K562 (cell line): Measurements from ENCODE around the gene LRP10. TPM values are rescaled to one million over a fixed set of nuclear protein-coding genes. Genes with fewer than 3 reads are reported as not detected.

ENCODE experiments used
- ATAC-seq: fragments of 200-7000 bp; cut with Tn5 transposase; 3 replicates; pipeline ENCODE4 v1.9.1; 2020; ENCODE audit warnings: moderate library complexity
- BruUV-seq: library from RNA; stranded (reverse); fragments of 400-500 nt; replicated peaks from 2 replicates; lab custom pipeline; 2021; lab: Mats Ljungman, UMichigan
- CTCF ChIA-PET: fragments of 300-600 bp; formaldehyde crosslinking; extraction: SDS; loops from one replicate; lab custom pipeline; 2021; ENCODE audit warnings: low intra/inter-chr PET ratio; lab: Yijun Ruan, JAX
- POLR2A ChIA-PET: fragments of 300-600, 350-650 bp; sonication (Branson Sonifier 250); formaldehyde crosslinking; extraction: SDS; loops from one replicate; lab custom pipeline; 2021; ENCODE audit warnings: antibody characterized with exemption, inconsistent platforms; lab: Yijun Ruan, JAX
- DNase-seq, 4 experiments: peaks; one replicate each; pipeline versions ENCODE4 v3.0.0 to v3.0.0-alpha.2; 2011 to 2018; ENCODE audit warnings: low spot score in 3 of 4, mixed read lengths in 3 of 4; ENCODE audit errors: extremely low read depth in 1 of 4
- FAIRE-seq: peaks from 2 replicates; lab custom pipeline; 2011; peaks lifted over from hg19 to GRCh38; lab: Jason Lieb, UNC
- H2AFZ ChIP-seq: 2 replicates; pipeline ENCODE4 v1.6.0; 2011; ENCODE audit warnings: low read depth, low read length, control low read depth, inconsistent platforms
- H3K27ac ChIP-seq: fragments of 200-600 bp; 3 replicates; pipeline ENCODE4 v1.8.0; 2011; ENCODE audit warnings: low read depth, mild to moderate bottlenecking, control low read depth, inconsistent platforms, low read length, moderate library complexity, mixed read lengths; ENCODE audit errors: extremely low read depth
- H3K27me3 ChIP-seq, 2 experiments: fragments of 300-600 bp in 1 of 2; 2 replicates in 1 of 2; 3 replicates in 1 of 2; pipeline versions ENCODE4 v1.6.0 to v1.8.0; 2011; ENCODE audit warnings: inconsistent platforms in 2 of 2, low read length in 2 of 2, mild to moderate bottlenecking in 1 of 2, mixed read lengths in 1 of 2, moderate library complexity in 1 of 2; ENCODE audit not compliant: control insufficient read depth in 2 of 2, insufficient read depth in 2 of 2
- H3K36me3 ChIP-seq: fragments of 300-600 bp; 3 replicates; pipeline ENCODE4 v1.8.0; 2011; ENCODE audit warnings: mild to moderate bottlenecking, low read length, inconsistent platforms; ENCODE audit not compliant: control insufficient read depth, insufficient read depth
- H3K4me1 ChIP-seq, 2 experiments: fragments of 200-600 bp in 1 of 2; replicated peaks in 1 of 2; 2 replicates in 1 of 2; 3 replicates in 1 of 2; pipeline versions ENCODE4 v1.5.1 to v1.8.0; 2011; ENCODE audit warnings: inconsistent platforms in 2 of 2, low read length in 2 of 2, mild to moderate bottlenecking in 1 of 2, mixed read lengths in 1 of 2, moderate library complexity in 1 of 2; ENCODE audit not compliant: control insufficient read depth in 2 of 2, insufficient read depth in 2 of 2
- H3K4me2 ChIP-seq: 2 replicates; pipeline ENCODE4 v1.6.1; 2011; ENCODE audit warnings: low read length, control low read depth, inconsistent platforms, mixed read lengths; ENCODE audit not compliant: insufficient read depth
- H3K4me3 ChIP-seq: fragments of 200-600 bp; sonication (generic), shearing (Covaris generic); 2 replicates; pipeline ENCODE4 v1.5.1; 2016; ENCODE audit warnings: control low read depth, inconsistent platforms
- H3K79me2 ChIP-seq: fragments of 200-600 bp; 3 replicates; pipeline ENCODE4 v1.8.0; 2011; ENCODE audit warnings: low read length, inconsistent platforms; ENCODE audit not compliant: control insufficient read depth, insufficient read depth
- H3K9ac ChIP-seq, 2 experiments: 2 replicates each; pipeline versions ENCODE4 v1.6.0 to v1.6.1; 2011; ENCODE audit warnings: low read depth in 2 of 2, low read length in 2 of 2, control low read depth in 1 of 2, inconsistent platforms in 1 of 2, mild to moderate bottlenecking in 1 of 2, mixed read lengths in 1 of 2; ENCODE audit not compliant: insufficient read depth in 1 of 2
- H3K9me1 ChIP-seq: one replicate; pipeline ENCODE4 v1.6.0; 2011; ENCODE audit warnings: inconsistent platforms, mild to moderate bottlenecking, low read length, moderate library complexity; ENCODE audit not compliant: control insufficient read depth, insufficient read depth
- H3K9me3 ChIP-seq: replicated peaks from 2 replicates; pipeline ENCODE4 v1.5.1; 2011; ENCODE audit warnings: low read depth, low read length, inconsistent platforms; ENCODE audit not compliant: control insufficient read depth, insufficient read depth
- H4K20me1 ChIP-seq: replicated peaks from 2 replicates; pipeline ENCODE4 v1.6.1; 2011; ENCODE audit warnings: low read length, inconsistent platforms, mixed read lengths; ENCODE audit not compliant: control insufficient read depth, insufficient read depth
- WGBS: fragments of 100-300 bp; shearing (Covaris generic); methylation state at CpG from one replicate; pipeline ENCODE4 v1.1.6; 2016; ENCODE audit warnings: low coverage, mixed read lengths; ENCODE audit not compliant: insufficient coverage; ENCODE audit errors: missing lambda C conversion rate; 5-methylcytosine and 5-hydroxymethylcytosine counted together
- in situ Hi-C: fragments of 300-500 bp; cut with MboI; formaldehyde crosslinking; loops from 4 replicates; pipeline ENCODE4 v1.15.0; 2018; ENCODE audit warnings: inconsistent platforms, mixed read lengths
- intact Hi-C: fragments of 100-400 bp; cut with micrococcal nuclease; formaldehyde crosslinking; loops from 2 replicates; pipeline ENCODE4 v1.14.2; 2022
- polyA plus RNA-seq, 8 experiments: library from polyadenylated mRNA; depleted of rRNA in 4 of 8; stranded (reverse) in 5 of 8; unstranded in 3 of 8; fragments of >200 nt; fragmentation: Nextera tagmentation in 2 of 8; fragmentation: Illumina TruSeq in 1 of 8; extraction: Ambion mirVana in 2 of 8; extraction: Trizol in 1 of 8; gene quantifications; 2 replicates each; pipeline versions ENCODE4 v1.2.1 to v1.2.3, GENCODE V29; 2011 to 2014; ENCODE audit warnings: inconsistent platforms in 1 of 8, missing spikeins in 1 of 8
- total RNA-seq, 7 experiments: library from RNA; depleted of rRNA in 6 of 7; stranded (reverse); fragments of >200 nt in 6 of 7; fragmentation: Illumina TruSeq in 2 of 7; extraction: Trizol in 2 of 7; gene quantifications; 2 replicates each; pipeline versions ENCODE4 v1.2.1 to v1.2.3, GENCODE V29; 2011 to 2021; ENCODE audit warnings: low replicate concordance in 1 of 7
- TF ChIP-seq, protein P1 (sequence below): fragments of 200-800 bp; sonication (Bioruptor generic); IDR thresholded peaks from 2 replicates; pipeline ENCODE4 v1.6.1; 2016; ENCODE audit warnings: missing genetic modification characterization, missing compliant biosample characterization

Gene LRP10
- total and polyA plus RNA-seq, 9 of the 15 experiments (the other 6 are each of a cell fraction or from before 2014, with no cell fraction given) = 1.3 to 45.5 (median 10.9) TPM

DNA sequence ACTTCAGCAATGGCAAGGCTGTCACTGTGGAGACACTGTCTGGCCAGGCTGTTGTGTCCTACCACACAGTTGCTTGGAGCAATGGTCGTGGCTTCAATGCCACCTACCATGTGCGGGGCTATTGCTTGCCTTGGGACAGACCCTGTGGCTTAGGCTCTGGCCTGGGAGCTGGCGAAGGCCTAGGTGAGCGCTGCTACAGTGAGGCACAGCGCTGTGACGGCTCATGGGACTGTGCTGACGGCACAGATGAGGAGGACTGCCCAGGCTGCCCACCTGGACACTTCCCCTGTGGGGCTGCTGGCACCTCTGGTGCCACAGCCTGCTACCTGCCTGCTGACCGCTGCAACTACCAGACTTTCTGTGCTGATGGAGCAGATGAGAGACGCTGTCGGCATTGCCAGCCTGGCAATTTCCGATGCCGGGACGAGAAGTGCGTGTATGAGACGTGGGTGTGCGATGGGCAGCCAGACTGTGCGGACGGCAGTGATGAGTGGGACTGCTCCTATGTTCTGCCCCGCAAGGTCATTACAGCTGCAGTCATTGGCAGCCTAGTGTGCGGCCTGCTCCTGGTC is 4.3 kb downstream of the LRP10 start:
- no TSS peak for BruUV-seq
- H3K4me2 ChIP-seq = no peak overlapping the region
- no peak overlapping the region for H3K27ac ChIP-seq
- H3K9me3 ChIP-seq = no peaks in the 10 kb centered on the region
- 93% methylated on average over 18 of the region's 20 CpGs for WGBS
- H3K27me3 ChIP-seq = no peaks in the 10 kb centered on the region
- FAIRE-seq = no peak
- H3K9me1 ChIP-seq = no peaks in the 10 kb centered on the region
- ChIA-PET CTCF (no interaction called here), POLR2A (interaction anchor here (0.6 to 1.9 kb wide), 3 partner anchors 10 to 173 kb away, joined by 3 to 6 read pairs (median 3); no protein-coding TSS in a partner anchor)
- no peak for ATAC-seq
- H3K36me3 ChIP-seq = peaks cover 47% of the 10 kb centered on the region; the same call in 2 of the 3 replicates
- intact Hi-C loops = no loop called here
- TF ChIP-seq, protein P1, sequence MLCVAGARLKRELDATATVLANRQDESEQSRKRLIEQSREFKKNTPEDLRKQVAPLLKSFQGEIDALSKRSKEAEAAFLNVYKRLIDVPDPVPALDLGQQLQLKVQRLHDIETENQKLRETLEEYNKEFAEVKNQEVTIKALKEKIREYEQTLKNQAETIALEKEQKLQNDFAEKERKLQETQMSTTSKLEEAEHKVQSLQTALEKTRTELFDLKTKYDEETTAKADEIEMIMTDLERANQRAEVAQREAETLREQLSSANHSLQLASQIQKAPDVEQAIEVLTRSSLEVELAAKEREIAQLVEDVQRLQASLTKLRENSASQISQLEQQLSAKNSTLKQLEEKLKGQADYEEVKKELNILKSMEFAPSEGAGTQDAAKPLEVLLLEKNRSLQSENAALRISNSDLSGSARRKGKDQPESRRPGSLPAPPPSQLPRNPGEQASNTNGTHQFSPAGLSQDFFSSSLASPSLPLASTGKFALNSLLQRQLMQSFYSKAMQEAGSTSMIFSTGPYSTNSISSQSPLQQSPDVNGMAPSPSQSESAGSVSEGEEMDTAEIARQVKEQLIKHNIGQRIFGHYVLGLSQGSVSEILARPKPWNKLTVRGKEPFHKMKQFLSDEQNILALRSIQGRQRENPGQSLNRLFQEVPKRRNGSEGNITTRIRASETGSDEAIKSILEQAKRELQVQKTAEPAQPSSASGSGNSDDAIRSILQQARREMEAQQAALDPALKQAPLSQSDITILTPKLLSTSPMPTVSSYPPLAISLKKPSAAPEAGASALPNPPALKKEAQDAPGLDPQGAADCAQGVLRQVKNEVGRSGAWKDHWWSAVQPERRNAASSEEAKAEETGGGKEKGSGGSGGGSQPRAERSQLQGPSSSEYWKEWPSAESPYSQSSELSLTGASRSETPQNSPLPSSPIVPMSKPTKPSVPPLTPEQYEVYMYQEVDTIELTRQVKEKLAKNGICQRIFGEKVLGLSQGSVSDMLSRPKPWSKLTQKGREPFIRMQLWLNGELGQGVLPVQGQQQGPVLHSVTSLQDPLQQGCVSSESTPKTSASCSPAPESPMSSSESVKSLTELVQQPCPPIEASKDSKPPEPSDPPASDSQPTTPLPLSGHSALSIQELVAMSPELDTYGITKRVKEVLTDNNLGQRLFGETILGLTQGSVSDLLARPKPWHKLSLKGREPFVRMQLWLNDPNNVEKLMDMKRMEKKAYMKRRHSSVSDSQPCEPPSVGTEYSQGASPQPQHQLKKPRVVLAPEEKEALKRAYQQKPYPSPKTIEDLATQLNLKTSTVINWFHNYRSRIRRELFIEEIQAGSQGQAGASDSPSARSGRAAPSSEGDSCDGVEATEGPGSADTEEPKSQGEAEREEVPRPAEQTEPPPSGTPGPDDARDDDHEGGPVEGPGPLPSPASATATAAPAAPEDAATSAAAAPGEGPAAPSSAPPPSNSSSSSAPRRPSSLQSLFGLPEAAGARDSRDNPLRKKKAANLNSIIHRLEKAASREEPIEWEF (CRISPR knock-in tag) = no peak
- peaks cover 5% of the 10 kb centered on the region; the same call in 1 of the 2 replicates for H4K20me1 ChIP-seq
- in situ Hi-C loops = no loop called here
- H3K4me1 ChIP-seq = peaks cover under 1 to 22% of the 10 kb centered on the region in 2 experiments; a peak in 3 of 5 replicates
- peaks cover 15% of the 10 kb centered on the region for H3K79me2 ChIP-seq
- DNase-seq = no peak
- H3K4me3 ChIP-seq = no peak overlapping the region
- H3K9ac ChIP-seq = peak overlapping the region in 1 of 2 experiments; percentile 15; a peak in 1 of 4 replicates
- no peak overlapping the region for H2AFZ ChIP-seq
